ENCODE results near the gene GPAM.

Gene GPAM

DNA sequence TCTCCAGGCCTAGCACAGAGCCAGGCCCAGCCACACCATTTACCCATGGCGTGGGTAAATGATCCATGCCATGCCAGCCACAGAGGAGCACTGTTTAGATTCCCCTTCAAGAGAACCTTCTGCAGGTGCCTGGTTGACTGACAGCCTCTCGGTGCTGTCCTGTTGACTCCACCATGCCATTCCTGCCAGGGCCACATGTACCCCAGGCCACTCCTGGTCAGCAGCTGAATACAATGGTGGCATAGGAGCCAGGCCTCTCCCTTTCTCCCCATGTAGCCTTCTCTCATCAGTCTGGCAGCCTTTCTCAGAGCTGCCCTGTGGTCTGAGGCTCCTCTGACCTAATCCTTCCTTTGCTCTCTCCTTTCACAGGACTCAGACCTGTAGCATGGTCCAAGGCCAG is 39.2 kb upstream of the GPAM start:
- Histone ChIP-seq H3K9me3 (ENCODE audit: control insufficient read depth, insufficient read depth, low read length) (peaks cover 3% of the 10 kb centered on the region; the same call in 1 of the 2 replicates), H3K36me3 (ENCODE audit: insufficient read depth, low read length) (no peaks in the 10 kb centered on the region), H3K9ac (ENCODE audit: low read depth, low read length) (no peak overlapping the region), H3K4me1 (ENCODE audit: insufficient read depth, low read length) (no peaks in the 10 kb centered on the region)

GRCh38 chr10:112221545-112221944 is 38.0 kb upstream of the GPAM start:
- Histone ChIP-seq H3K9me3 (ENCODE audit: control insufficient read depth, insufficient read depth, low read length) (peaks cover 3% of the 10 kb centered on the region; the same call in 1 of the 2 replicates), H3K4me1 (ENCODE audit: insufficient read depth, low read length) (no peaks in the 10 kb centered on the region), H3K9ac (ENCODE audit: low read depth, low read length) (no peak overlapping the region), H3K36me3 (ENCODE audit: insufficient read depth, low read length) (no peaks in the 10 kb centered on the region)

DNA sequence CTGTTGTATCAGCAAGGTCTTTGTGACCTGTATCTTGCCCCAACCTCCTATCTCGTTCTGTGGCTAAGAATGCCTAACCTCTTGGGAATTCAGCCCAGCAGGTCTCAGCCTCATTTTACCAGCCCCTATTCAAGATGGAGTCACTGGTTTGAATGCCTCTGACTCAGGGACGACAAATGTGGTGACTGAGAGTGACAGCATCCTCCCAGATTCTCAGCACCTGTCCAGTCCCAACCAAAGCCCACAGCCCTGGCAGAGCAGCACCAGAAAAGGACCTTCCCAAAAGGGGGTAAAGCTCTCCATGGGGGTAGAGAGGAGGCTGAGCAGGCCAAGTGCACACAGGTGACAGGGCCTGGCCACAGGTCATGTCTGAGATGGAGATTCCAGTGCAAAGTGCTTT is 35.4 kb upstream of the GPAM start:
- no peaks in the 10 kb centered on the region for H3K36me3 ChIP-seq (ENCODE audit: insufficient read depth, low read length)
- H3K4me1 ChIP-seq (ENCODE audit: insufficient read depth, low read length), result no peaks in the 10 kb centered on the region
- H3K9ac ChIP-seq (ENCODE audit: low read depth, low read length), result no peak overlapping the region
- H3K9me3 ChIP-seq (ENCODE audit: control insufficient read depth, insufficient read depth, low read length), result peaks cover 3% of the 10 kb centered on the region; the same call in 1 of the 2 replicates

DNA sequence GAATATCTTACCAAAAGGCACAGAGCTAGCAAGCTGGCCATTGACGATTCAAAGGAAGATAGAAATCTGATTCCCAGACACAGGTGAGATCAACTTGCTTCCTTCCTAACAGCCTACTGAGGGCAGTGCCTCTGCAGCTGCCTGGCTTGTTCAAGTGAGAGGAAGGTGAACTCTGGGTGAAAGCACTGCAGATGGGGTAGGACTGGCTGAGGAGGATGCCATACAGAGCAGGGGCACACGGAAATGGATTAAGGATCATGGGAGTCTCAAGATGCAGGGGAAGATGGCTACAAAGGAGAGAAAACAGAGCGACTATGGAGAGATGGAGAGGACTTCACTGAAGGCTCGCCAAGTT is 34.4 kb upstream of the GPAM start:
- Histone ChIP-seq H3K4me1 (ENCODE audit: insufficient read depth, low read length) (no peaks in the 10 kb centered on the region), H3K9me3 (ENCODE audit: control insufficient read depth, insufficient read depth, low read length) (peaks cover 3% of the 10 kb centered on the region; the same call in 1 of the 2 replicates), H3K36me3 (ENCODE audit: insufficient read depth, low read length) (no peaks in the 10 kb centered on the region), H3K9ac (ENCODE audit: low read depth, low read length) (no peak overlapping the region)

GRCh38 chr10:112217386-112218035 is 33.9 kb upstream of the GPAM start:
- Histone ChIP-seq H3K36me3 (ENCODE audit: insufficient read depth, low read length) (no peaks in the 10 kb centered on the region), H3K9me3 (ENCODE audit: control insufficient read depth, insufficient read depth, low read length) (peaks cover 3% of the 10 kb centered on the region; the same call in 1 of the 2 replicates), H3K9ac (ENCODE audit: low read depth, low read length) (no peak overlapping the region), H3K4me1 (ENCODE audit: insufficient read depth, low read length) (no peaks in the 10 kb centered on the region)

GRCh38 chr10:112216966-112217365 is 33.4 kb upstream of the GPAM start:
- H3K4me1 ChIP-seq (ENCODE audit: insufficient read depth, low read length), result no peaks in the 10 kb centered on the region
- H3K9me3 ChIP-seq (ENCODE audit: control insufficient read depth, insufficient read depth, low read length), result peaks cover 3% of the 10 kb centered on the region; the same call in 1 of the 2 replicates
- H3K36me3 ChIP-seq (ENCODE audit: insufficient read depth, low read length), result no peaks in the 10 kb centered on the region
- no peak overlapping the region for H3K9ac ChIP-seq (ENCODE audit: low read depth, low read length)

DNA sequence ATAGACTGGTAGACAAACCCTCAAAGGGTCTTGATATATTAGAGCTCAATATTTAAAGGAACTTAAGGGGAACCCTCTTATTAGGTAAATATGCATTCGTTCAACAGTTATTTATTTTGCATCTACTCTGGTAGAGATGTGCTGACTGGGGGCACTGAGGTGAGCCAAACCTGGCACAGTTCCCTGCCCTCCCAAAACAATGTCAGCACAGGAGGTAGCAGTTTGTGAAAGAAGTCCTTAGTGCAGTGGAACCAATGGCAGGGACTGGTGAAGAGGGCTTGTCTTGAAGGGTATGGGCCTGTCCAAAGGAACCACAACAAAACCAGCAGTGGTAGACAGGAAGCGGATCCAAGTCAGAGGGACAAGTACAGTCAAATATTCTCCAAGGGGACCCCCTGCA is 32.6 kb upstream of the GPAM start:
- peaks cover 3% of the 10 kb centered on the region; the same call in 1 of the 2 replicates for H3K9me3 ChIP-seq (ENCODE audit: control insufficient read depth, insufficient read depth, low read length)
- no peaks in the 10 kb centered on the region for H3K4me1 ChIP-seq (ENCODE audit: insufficient read depth, low read length)
- H3K9ac ChIP-seq (ENCODE audit: low read depth, low read length), result no peak overlapping the region
- no peaks in the 10 kb centered on the region for H3K36me3 ChIP-seq (ENCODE audit: insufficient read depth, low read length)

DNA sequence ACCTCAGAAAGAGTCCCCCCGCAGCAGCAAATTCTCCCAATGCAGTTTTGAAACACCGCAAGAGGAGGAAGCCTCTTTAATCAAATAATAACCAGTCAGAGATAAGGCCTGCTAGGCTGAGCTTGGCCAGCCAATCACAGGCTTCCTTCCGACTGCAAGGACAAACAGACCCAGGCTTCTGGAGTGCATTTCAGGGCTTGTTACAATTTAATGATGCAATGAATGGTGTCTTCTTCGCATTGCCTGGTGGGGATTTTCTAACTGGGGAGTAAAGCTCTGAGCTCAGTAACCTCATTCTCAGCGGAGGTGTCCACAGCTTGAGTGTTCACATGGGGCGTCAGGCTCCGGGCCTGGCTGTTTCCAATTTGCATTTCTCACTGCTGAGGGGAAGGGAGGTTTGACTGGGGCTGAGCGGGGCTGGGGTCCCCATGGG is 31.8 kb upstream of the GPAM start:
- H3K9ac ChIP-seq (ENCODE audit: low read depth, low read length), result no peak overlapping the region
- H3K4me1 ChIP-seq (ENCODE audit: insufficient read depth, low read length), result no peaks in the 10 kb centered on the region
- H3K36me3 ChIP-seq (ENCODE audit: insufficient read depth, low read length), result no peaks in the 10 kb centered on the region
- H3K9me3 ChIP-seq (ENCODE audit: control insufficient read depth, insufficient read depth, low read length), result peaks cover 3% of the 10 kb centered on the region; the same call in 1 of the 2 replicates

DNA sequence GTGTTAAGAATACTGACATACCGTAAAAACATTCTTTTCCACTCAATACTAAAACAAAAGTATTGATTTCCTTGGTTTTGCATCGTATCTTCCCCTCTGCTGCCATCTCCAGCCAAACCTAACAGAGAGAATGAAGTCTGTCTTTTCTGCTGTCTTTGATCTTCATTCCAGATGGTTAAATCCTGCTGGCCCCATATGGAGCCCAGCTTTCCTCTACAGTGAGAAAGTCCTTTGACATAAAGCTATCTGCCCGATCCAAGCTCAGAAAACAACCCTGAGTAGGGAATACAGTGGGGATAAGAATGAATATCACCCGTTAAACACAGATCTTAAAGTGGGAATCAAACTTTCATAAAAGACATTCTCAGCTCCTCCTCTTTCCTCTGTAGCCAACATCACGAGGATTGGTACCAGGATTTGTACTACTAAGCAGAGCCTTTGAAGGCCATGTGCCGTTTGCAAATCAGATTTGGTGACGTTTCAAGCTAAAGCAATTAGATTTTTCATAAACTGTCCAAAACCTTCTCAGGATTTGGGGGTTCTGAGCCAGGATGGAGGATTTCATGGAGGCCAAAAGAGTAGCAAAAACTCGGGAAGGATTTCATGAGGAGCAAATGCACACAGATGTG is 30.8 kb upstream of the GPAM start:
- Histone ChIP-seq H3K9me3 (ENCODE audit: control insufficient read depth, insufficient read depth, low read length) (0 out of 2 replicates have a peak, but pooled peaks cover under 1% of the 10 kb centered on the region), H3K9ac (ENCODE audit: low read depth, low read length) (no peak overlapping the region), H3K36me3 (ENCODE audit: insufficient read depth, low read length) (no peaks in the 10 kb centered on the region), H3K4me1 (ENCODE audit: insufficient read depth, low read length) (no peaks in the 10 kb centered on the region)

DNA sequence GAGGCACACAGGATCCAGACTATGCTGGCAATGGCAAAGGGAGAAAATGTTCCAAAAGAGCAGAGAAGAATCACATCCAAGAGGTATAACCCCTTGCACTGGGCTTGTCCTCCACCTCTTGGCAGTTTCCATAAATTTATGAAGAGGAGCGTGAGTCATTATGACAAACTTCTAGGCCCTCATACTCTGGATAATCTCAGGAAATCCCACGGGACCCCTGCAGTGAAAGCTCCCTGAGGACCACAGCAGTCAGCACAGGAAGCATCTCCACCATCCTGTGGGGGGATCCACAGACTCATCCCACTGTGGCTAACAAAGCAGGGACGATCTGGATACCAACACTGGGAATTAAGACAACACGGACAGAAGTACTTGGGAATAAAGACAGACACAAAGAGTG is 30.3 kb upstream of the GPAM start:
- Histone ChIP-seq H3K36me3 (ENCODE audit: insufficient read depth, low read length) (no peaks in the 10 kb centered on the region), H3K9ac (ENCODE audit: low read depth, low read length) (no peak overlapping the region), H3K4me1 (ENCODE audit: insufficient read depth, low read length) (no peaks in the 10 kb centered on the region), H3K9me3 (ENCODE audit: control insufficient read depth, insufficient read depth, low read length) (no peaks in the 10 kb centered on the region)

DNA sequence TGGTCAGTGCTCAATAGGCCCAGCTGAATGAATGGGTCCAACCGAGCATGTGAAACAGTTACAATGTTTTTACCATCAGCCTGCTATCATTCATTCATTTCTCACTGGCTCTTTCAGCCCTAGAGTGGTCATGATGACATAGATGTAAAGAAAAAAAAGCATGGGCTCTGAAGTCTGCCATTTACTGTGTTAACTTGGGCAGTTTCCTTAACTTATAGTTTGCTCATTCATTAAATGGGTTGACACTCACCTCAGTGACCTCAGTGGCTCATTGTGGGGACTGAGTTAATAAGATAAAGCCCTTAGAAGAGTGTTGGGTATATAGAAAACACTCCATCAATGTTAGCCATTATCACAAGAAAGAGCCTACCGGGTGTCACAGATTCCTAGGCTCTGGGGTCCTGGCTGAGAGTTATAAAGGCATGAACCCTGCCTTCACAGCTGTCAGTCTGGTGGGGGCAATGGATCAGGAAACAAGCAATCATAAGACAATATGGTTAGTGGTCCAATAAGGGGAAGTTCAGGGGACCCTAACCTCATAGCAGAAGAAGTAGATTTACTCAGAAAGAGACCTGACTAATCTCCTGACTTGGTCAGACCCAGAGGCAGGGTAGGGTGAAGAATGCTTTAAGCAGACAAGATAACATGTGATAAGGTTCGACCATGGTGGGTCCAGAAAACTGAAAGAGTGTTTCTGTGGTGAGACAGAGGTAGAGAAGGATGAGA is 29.7 kb upstream of the GPAM start:
- no peak overlapping the region for H3K9ac ChIP-seq (ENCODE audit: low read depth, low read length)
- H3K4me1 ChIP-seq (ENCODE audit: insufficient read depth, low read length), result no peaks in the 10 kb centered on the region
- no peaks in the 10 kb centered on the region for H3K9me3 ChIP-seq (ENCODE audit: control insufficient read depth, insufficient read depth, low read length)
- no peaks in the 10 kb centered on the region for H3K36me3 ChIP-seq (ENCODE audit: insufficient read depth, low read length)

DNA sequence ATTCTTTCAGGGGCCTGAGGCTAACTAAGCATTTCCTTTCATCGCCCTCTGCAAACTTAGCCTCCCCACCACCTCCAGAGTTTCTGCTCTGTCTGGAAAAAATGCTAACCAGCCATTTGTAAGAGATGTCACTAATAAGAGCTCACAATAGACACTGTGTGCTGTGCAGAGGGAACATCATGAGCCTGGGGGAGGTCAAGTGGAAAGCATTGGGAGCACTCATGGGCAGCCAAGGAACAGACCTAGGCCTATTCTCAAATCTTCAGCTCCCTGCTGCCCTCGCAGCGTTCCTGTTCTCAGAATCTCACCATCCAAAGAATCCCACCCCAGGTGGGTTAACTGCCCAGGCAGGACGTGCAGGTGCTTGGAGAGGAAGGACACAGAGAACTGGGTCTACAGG is 27.1 kb upstream of the GPAM start:
- H3K4me1 ChIP-seq (ENCODE audit: insufficient read depth, low read length), result no peaks in the 10 kb centered on the region
- no peak overlapping the region for H3K9ac ChIP-seq (ENCODE audit: low read depth, low read length)
- H3K9me3 ChIP-seq (ENCODE audit: control insufficient read depth, insufficient read depth, low read length), result no peaks in the 10 kb centered on the region
- no peaks in the 10 kb centered on the region for H3K36me3 ChIP-seq (ENCODE audit: insufficient read depth, low read length)

DNA sequence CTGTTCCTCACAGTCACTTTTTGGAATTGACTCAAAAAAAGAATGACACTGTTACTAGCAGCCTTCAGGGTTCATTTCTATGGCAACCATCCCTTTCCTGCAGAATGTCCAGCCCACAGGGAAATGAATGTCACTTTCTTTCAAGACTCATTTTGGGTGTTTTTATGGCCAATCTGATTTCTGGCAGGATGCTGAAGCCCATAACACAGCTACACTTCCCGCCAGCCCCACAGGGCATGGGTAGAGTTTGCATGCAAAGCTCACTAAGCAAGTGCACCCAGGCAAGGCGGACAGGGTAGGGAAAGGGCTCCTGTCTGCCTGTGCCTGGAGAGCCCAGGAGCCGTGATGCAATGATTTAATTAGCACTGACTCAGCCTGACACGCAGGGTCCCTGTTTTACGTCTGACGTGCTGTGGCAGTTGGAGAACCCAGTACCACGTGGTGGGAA is 26.1 kb upstream of the GPAM start:
- no peaks in the 10 kb centered on the region for H3K4me1 ChIP-seq (ENCODE audit: insufficient read depth, low read length)

GRCh38 chr10:112208997-112209396 is 25.4 kb upstream of the GPAM start:
- Histone ChIP-seq H3K36me3 (ENCODE audit: insufficient read depth, low read length) (no peaks in the 10 kb centered on the region), H3K9ac (ENCODE audit: low read depth, low read length) (no peak overlapping the region), H3K4me1 (ENCODE audit: insufficient read depth, low read length) (no peaks in the 10 kb centered on the region), H3K9me3 (ENCODE audit: control insufficient read depth, insufficient read depth, low read length) (no peaks in the 10 kb centered on the region)

More for the DNA sequence above, 26.1 kb upstream of the GPAM start:
- H3K36me3 ChIP-seq (ENCODE audit: insufficient read depth, low read length), result no peaks in the 10 kb centered on the region
- H3K9me3 ChIP-seq (ENCODE audit: control insufficient read depth, insufficient read depth, low read length), result no peaks in the 10 kb centered on the region
- no peak overlapping the region for H3K9ac ChIP-seq (ENCODE audit: low read depth, low read length)

- no peaks in the 10 kb centered on the region for H3K4me1 ChIP-seq (ENCODE audit: insufficient read depth, low read length)
- H3K9ac ChIP-seq (ENCODE audit: low read depth, low read length), result no peak overlapping the region
- H3K36me3 ChIP-seq (ENCODE audit: insufficient read depth, low read length), result no peaks in the 10 kb centered on the region
- no peaks in the 10 kb centered on the region for H3K9me3 ChIP-seq (ENCODE audit: control insufficient read depth, insufficient read depth, low read length)
Observed at GRCh38 chr10:112208292-112208691, 24.7 kb upstream of the GPAM start.
